Midbrain (tissue), 1 donor: ENCODE measurements around the gene AMOTL2.

ENCODE experiments used
- DNase-seq: peaks from one replicate; lab custom pipeline; 2025; lab: John Stamatoyannopoulos, UW

Gene AMOTL2

GRCh38 chr3:134378818-134379217 lies 4.6 kb upstream of the AMOTL2 start:
- no peak for DNase-seq

- DNase-seq = peak; percentile 59
These were observed 4.1 kb upstream of the AMOTL2 start for GRCh38 chr3:134378384-134378783.

- no peak for DNase-seq
These were observed 3.6 kb upstream of the AMOTL2 start for GRCh38 chr3:134377896-134378295.

GRCh38 chr3:134376786-134377426 lies 2.7 kb upstream of the AMOTL2 start:
- no peak for DNase-seq

GRCh38 chr3:134376385-134376765 lies 2.1 kb upstream of the AMOTL2 start:
- no peak for DNase-seq

- DNase-seq = no peak
These were observed 1.5 kb upstream of the AMOTL2 start for GRCh38 chr3:134375582-134376384.

GRCh38 chr3:134374791-134375581 lies 739 bp upstream of the AMOTL2 start:
- no peak for DNase-seq

GRCh38 chr3:134373271-134374104 lies 759 bp downstream of the AMOTL2 start:
- peak; percentile 82 for DNase-seq

GRCh38 chr3:134372396-134373270 lies 1.6 kb downstream of the AMOTL2 start:
- DNase-seq = no peak

GRCh38 chr3:134371542-134372324 lies 2.5 kb downstream of the AMOTL2 start:
- DNase-seq = no peak

- no peak for DNase-seq
These were observed 3.4 kb downstream of the AMOTL2 start for GRCh38 chr3:134370611-134371531.

GRCh38 chr3:134369861-134370596 lies 4.2 kb downstream of the AMOTL2 start:
- no peak for DNase-seq

- no peak for DNase-seq
These were observed 5.0 kb downstream of the AMOTL2 start for GRCh38 chr3:134369231-134369741.

- no peak for DNase-seq
These were observed 5.5 kb downstream of the AMOTL2 start for GRCh38 chr3:134368751-134369105.

- no peak for DNase-seq
These were observed 6.1 kb downstream of the AMOTL2 start for GRCh38 chr3:134367869-134368750.

GRCh38 chr3:134366928-134367811 lies 7.1 kb downstream of the AMOTL2 start:
- peak; percentile 97 for DNase-seq
